ENCODE data around the gene ZBTB46. TPM values are rescaled to one million over a fixed set of nuclear protein-coding genes. Genes with fewer than 3 reads are reported as not detected.

The ZBTB46 gene
- total and polyA plus RNA-seq, 10 of the 15 experiments (the other 5 are each of a cell fraction or from before 2014, with no cell fraction given), result 0.15 to 0.92 (median 0.34) TPM

DNA sequence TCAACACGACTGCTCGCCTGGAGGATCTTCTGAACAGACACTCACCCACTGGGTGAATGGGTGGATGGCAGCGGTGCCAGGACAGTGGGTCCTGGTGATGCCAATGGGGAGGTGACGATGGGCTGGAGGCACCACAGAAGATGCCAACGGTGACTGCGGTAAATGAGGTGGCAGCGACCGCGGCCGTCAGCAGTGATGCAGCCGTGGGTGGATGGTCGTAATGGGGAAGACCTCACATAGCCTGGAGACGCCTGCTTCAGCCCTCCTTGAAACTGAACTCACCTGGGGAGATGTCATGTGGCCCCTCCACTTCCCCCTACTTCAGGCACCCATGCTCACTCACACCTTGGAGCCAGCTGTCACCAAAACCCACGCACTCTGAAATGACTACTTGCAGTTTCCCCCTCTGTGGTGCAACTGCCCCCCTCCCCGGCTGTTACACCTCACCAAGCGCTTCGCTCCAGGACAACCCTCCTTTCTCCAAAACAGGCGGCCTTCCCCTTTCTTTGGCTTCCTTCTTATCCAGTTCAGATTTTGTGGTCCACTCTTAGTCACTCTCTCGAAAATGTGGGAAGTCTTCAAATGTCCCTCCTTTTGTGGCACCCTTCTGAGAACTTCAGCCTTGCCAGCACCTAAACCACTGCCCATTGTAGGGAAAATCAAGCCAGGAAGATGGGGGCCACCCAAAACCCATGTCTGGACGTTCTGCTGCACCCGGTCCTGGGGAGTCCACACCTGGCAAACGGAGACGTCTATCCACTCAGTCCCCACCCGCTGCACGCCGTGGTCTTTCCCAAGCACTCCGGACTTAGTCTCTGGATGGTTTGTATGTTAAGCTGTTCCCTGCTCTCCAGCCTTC, 19.9 kb upstream of the ZBTB46 start (continued):
- 0 out of 4 replicates have a peak, but pooled peaks of 1 of the 2 experiments have one; percentile 65 for TF ChIP-seq SRF (IDR thresholded peaks at IDR 0.05; ENCODE audit: low read depth in 2 of 2, low read length in 2 of 2)
- TF ChIP-seq FOS (IDR thresholded peaks at IDR 0.05; ENCODE audit: borderline replicate concordance, extremely low read depth, insufficient read length), result no peak
- no peak for TF ChIP-seq FOXK2 (IDR thresholded peaks at IDR 0.05)
- TF ChIP-seq NR2F1 (conservative IDR thresholded peaks at IDR 0.05), result peak; percentile 82
- TF ChIP-seq GABPA (IDR thresholded peaks at IDR 0.05; ENCODE audit: low read depth), result no peak; the same call in 1 of the 2 replicates
- peak; percentile 87 for TF ChIP-seq CBFB (IDR thresholded peaks at IDR 0.05; ENCODE audit: low read depth)
- TF ChIP-seq, protein P1, sequence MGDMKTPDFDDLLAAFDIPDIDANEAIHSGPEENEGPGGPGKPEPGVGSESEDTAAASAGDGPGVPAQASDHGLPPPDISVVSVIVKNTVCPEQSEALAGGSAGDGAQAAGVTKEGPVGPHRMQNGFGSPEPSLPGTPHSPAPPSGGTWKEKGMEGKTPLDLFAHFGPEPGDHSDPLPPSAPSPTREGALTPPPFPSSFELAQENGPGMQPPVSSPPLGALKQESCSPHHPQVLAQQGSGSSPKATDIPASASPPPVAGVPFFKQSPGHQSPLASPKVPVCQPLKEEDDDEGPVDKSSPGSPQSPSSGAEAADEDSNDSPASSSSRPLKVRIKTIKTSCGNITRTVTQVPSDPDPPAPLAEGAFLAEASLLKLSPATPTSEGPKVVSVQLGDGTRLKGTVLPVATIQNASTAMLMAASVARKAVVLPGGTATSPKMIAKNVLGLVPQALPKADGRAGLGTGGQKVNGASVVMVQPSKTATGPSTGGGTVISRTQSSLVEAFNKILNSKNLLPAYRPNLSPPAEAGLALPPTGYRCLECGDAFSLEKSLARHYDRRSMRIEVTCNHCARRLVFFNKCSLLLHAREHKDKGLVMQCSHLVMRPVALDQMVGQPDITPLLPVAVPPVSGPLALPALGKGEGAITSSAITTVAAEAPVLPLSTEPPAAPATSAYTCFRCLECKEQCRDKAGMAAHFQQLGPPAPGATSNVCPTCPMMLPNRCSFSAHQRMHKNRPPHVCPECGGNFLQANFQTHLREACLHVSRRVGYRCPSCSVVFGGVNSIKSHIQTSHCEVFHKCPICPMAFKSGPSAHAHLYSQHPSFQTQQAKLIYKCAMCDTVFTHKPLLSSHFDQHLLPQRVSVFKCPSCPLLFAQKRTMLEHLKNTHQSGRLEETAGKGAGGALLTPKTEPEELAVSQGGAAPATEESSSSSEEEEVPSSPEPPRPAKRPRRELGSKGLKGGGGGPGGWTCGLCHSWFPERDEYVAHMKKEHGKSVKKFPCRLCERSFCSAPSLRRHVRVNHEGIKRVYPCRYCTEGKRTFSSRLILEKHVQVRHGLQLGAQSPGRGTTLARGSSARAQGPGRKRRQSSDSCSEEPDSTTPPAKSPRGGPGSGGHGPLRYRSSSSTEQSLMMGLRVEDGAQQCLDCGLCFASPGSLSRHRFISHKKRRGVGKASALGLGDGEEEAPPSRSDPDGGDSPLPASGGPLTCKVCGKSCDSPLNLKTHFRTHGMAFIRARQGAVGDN (IDR thresholded peaks at IDR 0.05), result peak; percentile 88
- peak; percentile 96 for TF ChIP-seq MTA2 (IDR thresholded peaks at IDR 0.05; ENCODE audit: low read depth)
- peak; percentile 84 for TF ChIP-seq NFIC (IDR thresholded peaks at IDR 0.05; ENCODE audit: low read depth, low read length)
- TF ChIP-seq SREBF1 (IDR thresholded peaks at IDR 0.05; ENCODE audit: low read length), result no peak
- TF ChIP-seq BACH1 (IDR thresholded peaks at IDR 0.05; ENCODE audit: borderline replicate concordance), result peak; percentile 85
- TF ChIP-seq, protein P2, sequence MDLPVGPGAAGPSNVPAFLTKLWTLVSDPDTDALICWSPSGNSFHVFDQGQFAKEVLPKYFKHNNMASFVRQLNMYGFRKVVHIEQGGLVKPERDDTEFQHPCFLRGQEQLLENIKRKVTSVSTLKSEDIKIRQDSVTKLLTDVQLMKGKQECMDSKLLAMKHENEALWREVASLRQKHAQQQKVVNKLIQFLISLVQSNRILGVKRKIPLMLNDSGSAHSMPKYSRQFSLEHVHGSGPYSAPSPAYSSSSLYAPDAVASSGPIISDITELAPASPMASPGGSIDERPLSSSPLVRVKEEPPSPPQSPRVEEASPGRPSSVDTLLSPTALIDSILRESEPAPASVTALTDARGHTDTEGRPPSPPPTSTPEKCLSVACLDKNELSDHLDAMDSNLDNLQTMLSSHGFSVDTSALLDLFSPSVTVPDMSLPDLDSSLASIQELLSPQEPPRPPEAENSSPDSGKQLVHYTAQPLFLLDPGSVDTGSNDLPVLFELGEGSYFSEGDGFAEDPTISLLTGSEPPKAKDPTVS (IDR thresholded peaks at IDR 0.05; ENCODE audit: low read depth, low read length), result no peak
- TF ChIP-seq MEF2B (IDR thresholded peaks at IDR 0.05; ENCODE audit: partially characterized antibody, poor library complexity, severe bottlenecking), result peak; percentile 72
- TF ChIP-seq, protein P3, sequence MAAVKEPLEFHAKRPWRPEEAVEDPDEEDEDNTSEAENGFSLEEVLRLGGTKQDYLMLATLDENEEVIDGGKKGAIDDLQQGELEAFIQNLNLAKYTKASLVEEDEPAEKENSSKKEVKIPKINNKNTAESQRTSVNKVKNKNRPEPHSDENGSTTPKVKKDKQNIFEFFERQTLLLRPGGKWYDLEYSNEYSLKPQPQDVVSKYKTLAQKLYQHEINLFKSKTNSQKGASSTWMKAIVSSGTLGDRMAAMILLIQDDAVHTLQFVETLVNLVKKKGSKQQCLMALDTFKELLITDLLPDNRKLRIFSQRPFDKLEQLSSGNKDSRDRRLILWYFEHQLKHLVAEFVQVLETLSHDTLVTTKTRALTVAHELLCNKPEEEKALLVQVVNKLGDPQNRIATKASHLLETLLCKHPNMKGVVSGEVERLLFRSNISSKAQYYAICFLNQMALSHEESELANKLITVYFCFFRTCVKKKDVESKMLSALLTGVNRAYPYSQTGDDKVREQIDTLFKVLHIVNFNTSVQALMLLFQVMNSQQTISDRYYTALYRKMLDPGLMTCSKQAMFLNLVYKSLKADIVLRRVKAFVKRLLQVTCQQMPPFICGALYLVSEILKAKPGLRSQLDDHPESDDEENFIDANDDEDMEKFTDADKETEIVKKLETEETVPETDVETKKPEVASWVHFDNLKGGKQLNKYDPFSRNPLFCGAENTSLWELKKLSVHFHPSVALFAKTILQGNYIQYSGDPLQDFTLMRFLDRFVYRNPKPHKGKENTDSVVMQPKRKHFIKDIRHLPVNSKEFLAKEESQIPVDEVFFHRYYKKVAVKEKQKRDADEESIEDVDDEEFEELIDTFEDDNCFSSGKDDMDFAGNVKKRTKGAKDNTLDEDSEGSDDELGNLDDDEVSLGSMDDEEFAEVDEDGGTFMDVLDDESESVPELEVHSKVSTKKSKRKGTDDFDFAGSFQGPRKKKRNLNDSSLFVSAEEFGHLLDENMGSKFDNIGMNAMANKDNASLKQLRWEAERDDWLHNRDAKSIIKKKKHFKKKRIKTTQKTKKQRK (IDR thresholded peaks at IDR 0.05; ENCODE audit: low read depth, low read length), result no peak
- TF ChIP-seq CBX3 (IDR thresholded peaks at IDR 0.05; ENCODE audit: borderline replicate concordance, low read depth), result no peak
- TF ChIP-seq FOXM1 (IDR thresholded peaks at IDR 0.05; ENCODE audit: low read depth, low read length), result peak; percentile 86
- TF ChIP-seq ESRRA (IDR thresholded peaks at IDR 0.05; ENCODE audit: low read length), result 0 out of 2 replicates have a peak, but pooled peaks have one; percentile 9
- TF ChIP-seq HDAC6 (IDR thresholded peaks at IDR 0.05; ENCODE audit: unreplicated experiment), result no peak
- TF ChIP-seq EP300 (IDR thresholded peaks at IDR 0.05; ENCODE audit: borderline replicate concordance in 1 of 2, control insufficient read depth in 1 of 2, low read depth in 2 of 2, low read length in 2 of 2), result peak; percentile 97 to 98
- TF ChIP-seq ZNF24 (IDR thresholded peaks at IDR 0.05), result 0 out of 2 replicates have a peak, but pooled peaks have one; percentile 25
- 0 out of 2 replicates have a peak, but pooled peaks have one; percentile 27 for TF ChIP-seq POLR2AphosphoS5 (IDR thresholded peaks at IDR 0.05; ENCODE audit: low read length)

All from GM12878 (cell line).